OCI-LY7 (cell line): ENCODE measurements around the gene RHEX.

Source experiments
- EZH2phosphoT487 ChIP-seq: fragments of 200-600 bp; sonication (generic); IDR thresholded peaks from 2 replicates; pipeline ENCODE4 v1.6.1; 2018; ENCODE audit warnings: low read depth, borderline replicate concordance, mild to moderate bottlenecking, mixed run types, antibody characterized with exemption, low read length, moderate library complexity, mixed read lengths
- TF ChIP-seq, protein P1 (sequence below): fragments of 200-600 bp; sonication (generic); conservative IDR thresholded peaks from 2 replicates; pipeline ENCODE4 v1.5.1; 2014; ENCODE audit warnings: mild to moderate bottlenecking, antibody characterized with exemption, low read length, moderate library complexity, mixed read lengths

DNA sequence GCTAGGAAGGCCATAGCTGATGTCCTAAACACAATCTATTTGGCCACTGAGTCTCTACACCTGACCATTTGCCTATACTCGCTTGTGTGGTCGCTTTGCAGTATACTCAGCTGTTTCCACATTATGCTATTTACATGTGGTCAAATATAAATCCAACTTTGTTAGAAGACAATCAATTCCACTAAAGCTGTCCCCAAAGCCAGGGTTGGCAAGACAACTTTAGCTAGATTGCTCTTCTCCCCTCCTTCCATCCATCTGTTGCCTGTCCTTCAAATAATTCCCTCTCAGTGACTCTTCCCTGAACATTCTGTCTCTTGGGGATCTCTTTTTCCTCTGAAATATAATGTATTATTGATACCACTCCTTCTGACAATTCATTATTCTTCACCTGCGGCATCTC is 34.1 kb downstream of the RHEX start:
- TF ChIP-seq, protein P1, sequence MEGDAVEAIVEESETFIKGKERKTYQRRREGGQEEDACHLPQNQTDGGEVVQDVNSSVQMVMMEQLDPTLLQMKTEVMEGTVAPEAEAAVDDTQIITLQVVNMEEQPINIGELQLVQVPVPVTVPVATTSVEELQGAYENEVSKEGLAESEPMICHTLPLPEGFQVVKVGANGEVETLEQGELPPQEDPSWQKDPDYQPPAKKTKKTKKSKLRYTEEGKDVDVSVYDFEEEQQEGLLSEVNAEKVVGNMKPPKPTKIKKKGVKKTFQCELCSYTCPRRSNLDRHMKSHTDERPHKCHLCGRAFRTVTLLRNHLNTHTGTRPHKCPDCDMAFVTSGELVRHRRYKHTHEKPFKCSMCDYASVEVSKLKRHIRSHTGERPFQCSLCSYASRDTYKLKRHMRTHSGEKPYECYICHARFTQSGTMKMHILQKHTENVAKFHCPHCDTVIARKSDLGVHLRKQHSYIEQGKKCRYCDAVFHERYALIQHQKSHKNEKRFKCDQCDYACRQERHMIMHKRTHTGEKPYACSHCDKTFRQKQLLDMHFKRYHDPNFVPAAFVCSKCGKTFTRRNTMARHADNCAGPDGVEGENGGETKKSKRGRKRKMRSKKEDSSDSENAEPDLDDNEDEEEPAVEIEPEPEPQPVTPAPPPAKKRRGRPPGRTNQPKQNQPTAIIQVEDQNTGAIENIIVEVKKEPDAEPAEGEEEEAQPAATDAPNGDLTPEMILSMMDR = no peak
- TF ChIP-seq EZH2phosphoT487 = no peak
